CD4-positive, CD25-positive, alpha-beta regulatory T cell (primary cell): ENCODE measurements around the gene ASAP2. TPM values are rescaled to one million over a fixed set of nuclear protein-coding genes. Genes with fewer than 3 reads are reported as not detected.

ENCODE experiments used
- ATAC-seq, 2 donors: fragments of 150-1000 bp; cut with Tn5 transposase; one replicate each; pipeline ENCODE4 v1.10.0; 2021; ENCODE audit warnings: low read depth in 2 of 2, moderate number of reproducible peaks in 2 of 2, moderate library complexity in 1 of 2
- DNase-seq, 3 donors: peaks; one replicate each; pipeline versions ENCODE4 v3.0.0 to v3.0.0-alpha.2; 2012 to 2022; ENCODE audit warnings: mixed read lengths in 1 of 3
- H3K27ac ChIP-seq: one replicate; pipeline ENCODE4 v1.7.0; 2013; ENCODE audit warnings: mild to moderate bottlenecking, low read length; ENCODE audit not compliant: insufficient read depth, poor library complexity, severe bottlenecking
- H3K27me3 ChIP-seq: one replicate; pipeline ENCODE4 v1.7.0; 2013; ENCODE audit warnings: low read length; ENCODE audit not compliant: control insufficient read depth, insufficient read depth
- H3K36me3 ChIP-seq: one replicate; pipeline ENCODE4 v1.7.0; 2013; ENCODE audit warnings: mild to moderate bottlenecking, low read length, moderate library complexity; ENCODE audit not compliant: control insufficient read depth, insufficient read depth
- H3K4me1 ChIP-seq: 2 replicates; pipeline ENCODE4 v1.7.0; 2013; ENCODE audit warnings: mild to moderate bottlenecking, low read length; ENCODE audit not compliant: insufficient read depth, control insufficient read depth, poor library complexity, severe bottlenecking
- H3K4me3 ChIP-seq: one replicate; pipeline ENCODE4 v1.7.0; 2013; ENCODE audit warnings: low read depth, mild to moderate bottlenecking, low read length, moderate library complexity
- H3K9me3 ChIP-seq, 2 experiments: 1 replicate in 1 of 2; 2 replicates in 1 of 2; pipeline ENCODE4 v1.7.0; 2013; ENCODE audit warnings: low read length in 2 of 2, mild to moderate bottlenecking in 1 of 2, moderate library complexity in 1 of 2; ENCODE audit not compliant: control insufficient read depth in 2 of 2
- H3K27ac Mint-ChIP-seq, 3 donors: one replicate each; pipeline ENCODE4 v1.8.0; 2020 to 2022; ENCODE audit warnings: mild to moderate bottlenecking in 3 of 3, mixed read lengths in 3 of 3, moderate library complexity in 2 of 3
- H3K27me3 Mint-ChIP-seq: one replicate; pipeline ENCODE4 v1.8.0; 2022; ENCODE audit warnings: mild to moderate bottlenecking, mixed read lengths
- H3K36me3 Mint-ChIP-seq: one replicate; pipeline ENCODE4 v1.8.0; 2020; ENCODE audit warnings: mixed read lengths
- H3K4me1 Mint-ChIP-seq, 4 donors: one replicate each; pipeline ENCODE4 v1.8.0; 2020 to 2022; ENCODE audit warnings: mixed read lengths in 4 of 4, mild to moderate bottlenecking in 1 of 4
- H3K4me3 Mint-ChIP-seq, 4 donors: one replicate each; pipeline ENCODE4 v1.8.0; 2020 to 2022; ENCODE audit warnings: mild to moderate bottlenecking in 4 of 4, mixed read lengths in 4 of 4, moderate library complexity in 3 of 4
- H3K9me3 Mint-ChIP-seq, 7 donors: one replicate each; pipeline ENCODE4 v1.8.0; 2020 to 2022; ENCODE audit warnings: mixed read lengths in 7 of 7, mild to moderate bottlenecking in 3 of 7, moderate library complexity in 2 of 7
- polyA plus RNA-seq, 4 donors: library from polyadenylated mRNA; unstranded; fragments of 300-500 nt; fragmentation: Illumina TruSeq; gene quantifications; one replicate each; pipeline ENCODE4 v1.2.3, GENCODE V29; 2021
- total RNA-seq: library from RNA; stranded (reverse); gene quantifications from one replicate; pipeline ENCODE4 v1.2.3, GENCODE V29; 2022

ASAP2 gene
- total and polyA plus RNA-seq, 5 donors from 2014 or later: 1.5 TPM; not detected in 4

DNA sequence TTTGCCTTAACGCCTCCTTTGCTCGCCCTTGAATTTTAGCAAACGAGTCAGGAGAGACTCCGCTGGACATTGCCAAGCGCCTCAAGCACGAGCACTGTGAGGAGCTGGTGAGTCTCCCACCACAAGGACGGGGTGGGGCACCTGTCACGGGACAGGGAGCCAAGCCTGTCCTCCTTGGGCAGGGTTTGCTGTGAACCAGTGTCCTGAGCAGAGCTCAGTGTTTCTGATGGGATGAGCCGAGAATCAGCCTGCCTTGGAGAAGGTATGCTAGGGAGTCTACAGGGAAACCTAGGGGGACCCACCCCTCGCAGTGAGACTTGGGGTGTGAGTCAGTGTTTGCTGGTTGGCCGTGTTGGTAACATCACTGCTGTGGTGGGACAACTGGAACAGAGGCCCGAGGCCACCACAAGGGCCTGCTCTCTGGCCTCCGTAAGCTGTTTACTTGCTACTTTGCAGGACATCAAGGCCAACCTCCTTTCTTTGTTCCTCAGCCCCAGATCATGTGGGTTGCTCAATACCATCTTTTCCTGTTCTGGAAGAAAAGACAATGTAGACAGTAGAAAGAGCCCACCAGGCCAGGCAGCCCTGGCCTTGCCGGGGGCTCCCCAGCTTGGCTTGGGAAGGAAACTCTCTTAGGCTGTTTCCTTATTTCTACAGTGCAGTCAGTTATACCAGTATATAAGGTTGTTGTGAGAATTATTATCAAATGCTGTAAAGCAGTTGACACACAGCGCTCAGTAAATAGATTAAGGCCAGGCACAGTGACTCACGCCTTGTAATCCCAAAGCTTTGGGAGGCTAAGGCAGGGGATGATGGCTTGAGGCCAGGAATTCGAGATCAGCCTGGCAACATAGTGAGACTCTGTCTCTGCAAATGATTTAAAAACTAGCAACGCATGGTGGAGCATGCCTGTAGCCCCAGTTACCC lies 174.4 kb downstream of the ASAP2 start:
- H3K27me3 Mint-ChIP-seq: peaks cover 15% of the 10 kb centered on the region
- DNase-seq: no peak
- peaks cover 0 to 2% (median 0%) of the 10 kb centered on the region in 7 donors for H3K9me3 Mint-ChIP-seq
- H3K4me1 ChIP-seq: no peaks in the 10 kb centered on the region
- no peak overlapping the region for H3K4me3 ChIP-seq
- H3K4me1 Mint-ChIP-seq: no peaks in the 10 kb centered on the region
- H3K27me3 ChIP-seq: peaks cover 5% of the 10 kb centered on the region
- H3K27ac Mint-ChIP-seq: peak overlapping the region in 1 of 3 donors; percentile 38
- no peaks in the 10 kb centered on the region for H3K36me3 ChIP-seq
- H3K36me3 Mint-ChIP-seq: no peaks in the 10 kb centered on the region
- ATAC-seq: no peak
- H3K27ac ChIP-seq: no peak overlapping the region
- no peaks in the 10 kb centered on the region for H3K9me3 ChIP-seq
- H3K4me3 Mint-ChIP-seq: no peak overlapping the region

DNA sequence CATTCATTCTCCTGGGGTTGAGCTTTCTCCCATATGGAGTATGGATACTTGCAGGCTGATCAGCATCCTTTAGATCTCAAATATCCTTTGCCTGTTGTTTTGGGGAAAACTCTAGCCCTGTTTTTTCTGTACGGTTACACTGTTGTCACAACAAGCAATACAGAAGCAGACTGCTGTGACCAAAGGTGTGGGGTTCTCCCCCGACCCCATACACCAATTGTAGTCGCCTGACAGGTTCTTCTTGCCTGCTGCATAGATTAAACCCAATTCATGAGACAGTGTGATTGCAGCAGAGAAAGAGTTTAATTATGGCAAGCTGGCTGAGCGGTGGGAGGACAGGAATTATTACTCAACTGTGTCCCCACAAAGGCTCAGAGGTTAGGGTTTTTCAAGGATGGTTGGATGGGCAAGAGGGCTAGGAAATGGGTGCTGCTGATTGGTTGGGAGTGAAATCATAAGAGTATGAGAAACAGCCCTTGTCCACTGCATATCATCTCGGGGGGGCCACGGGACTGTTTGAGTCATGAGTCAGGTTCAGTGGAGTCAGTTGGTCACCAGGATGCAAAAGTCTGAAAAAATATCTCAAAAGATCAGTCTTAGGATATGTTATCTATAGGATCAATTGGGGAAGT lies 176.1 kb downstream of the ASAP2 start:
- ATAC-seq: no peak
- Mint-ChIP-seq H3K9me3 (peaks cover 0 to 2% (median 0%) of the 10 kb centered on the region in 7 donors), H3K4me3 (no peak overlapping the region), H3K36me3 (no peaks in the 10 kb centered on the region), H3K4me1 (no peaks in the 10 kb centered on the region), H3K27ac (no peak overlapping the region), H3K27me3 (no peaks in the 10 kb centered on the region)
- Histone ChIP-seq H3K4me3 (no peak overlapping the region), H3K27ac (no peak overlapping the region), H3K4me1 (no peaks in the 10 kb centered on the region), H3K36me3 (no peaks in the 10 kb centered on the region), H3K9me3 (no peaks in the 10 kb centered on the region), H3K27me3 (peaks cover 3% of the 10 kb centered on the region)
- no peak for DNase-seq

DNA sequence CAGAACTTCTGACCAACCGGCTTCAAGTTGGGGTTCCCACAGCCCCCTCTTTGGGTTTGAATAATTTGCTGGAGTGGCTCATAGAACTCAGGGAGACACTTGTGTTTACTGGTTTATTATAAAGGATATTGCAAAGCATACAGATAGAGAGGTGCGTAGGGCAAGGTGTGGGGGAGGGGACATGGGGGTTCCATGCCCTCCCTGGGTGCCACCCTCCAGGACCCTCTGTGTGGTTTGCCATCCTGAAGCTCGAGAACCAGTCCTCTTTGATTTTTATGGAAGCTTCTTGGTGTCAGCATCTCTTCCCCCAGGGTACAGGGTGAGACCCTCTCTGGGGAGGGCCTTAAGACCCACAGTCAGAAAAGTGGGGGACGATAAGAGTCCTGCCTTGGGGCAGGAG lies 177.9 kb downstream of the ASAP2 start:
- H3K36me3 ChIP-seq: no peaks in the 10 kb centered on the region
- Mint-ChIP-seq H3K4me3 (no peak overlapping the region), H3K9me3 (no peaks in the 10 kb centered on the region), H3K36me3 (no peaks in the 10 kb centered on the region), H3K27ac (no peak overlapping the region), H3K4me1 (no peaks in the 10 kb centered on the region), H3K27me3 (no peaks in the 10 kb centered on the region)
- DNase-seq (no peak), ATAC-seq (no peak)
- peaks cover 3% of the 10 kb centered on the region for H3K27me3 ChIP-seq
- no peaks in the 10 kb centered on the region for H3K4me1 ChIP-seq
- no peak overlapping the region for H3K27ac ChIP-seq
- no peaks in the 10 kb centered on the region for H3K9me3 ChIP-seq
- no peak overlapping the region for H3K4me3 ChIP-seq

GRCh38 chr2:9385841-9386240 lies 179.2 kb downstream of the ASAP2 start:
- H3K27me3 Mint-ChIP-seq: no peaks in the 10 kb centered on the region
- Histone ChIP-seq H3K9me3 (no peaks in the 10 kb centered on the region), H3K4me1 (no peaks in the 10 kb centered on the region), H3K36me3 (no peaks in the 10 kb centered on the region), H3K27me3 (peaks cover 3% of the 10 kb centered on the region), H3K4me3 (no peak overlapping the region), H3K27ac (no peak overlapping the region)
- no peak overlapping the region for H3K27ac Mint-ChIP-seq
- peaks cover 0 to 2% (median 0%) of the 10 kb centered on the region in 7 donors for H3K9me3 Mint-ChIP-seq
- ATAC-seq: no peak
- no peaks in the 10 kb centered on the region for H3K4me1 Mint-ChIP-seq
- no peak for DNase-seq
- H3K36me3 Mint-ChIP-seq: no peaks in the 10 kb centered on the region
- no peak overlapping the region for H3K4me3 Mint-ChIP-seq

GRCh38 chr2:9388199-9388681 lies 181.6 kb downstream of the ASAP2 start:
- Histone ChIP-seq H3K36me3 (no peaks in the 10 kb centered on the region), H3K4me3 (no peak overlapping the region), H3K9me3 (no peaks in the 10 kb centered on the region), H3K4me1 (no peaks in the 10 kb centered on the region), H3K27me3 (no peaks in the 10 kb centered on the region), H3K27ac (no peak overlapping the region)
- Mint-ChIP-seq H3K27me3 (no peaks in the 10 kb centered on the region), H3K4me3 (no peak overlapping the region), H3K27ac (no peak overlapping the region), H3K36me3 (no peaks in the 10 kb centered on the region), H3K9me3 (peaks cover 0 to 2% (median 0%) of the 10 kb centered on the region in 7 donors), H3K4me1 (no peaks in the 10 kb centered on the region)
- DNase-seq (no peak), ATAC-seq (no peak)

- H3K27ac Mint-ChIP-seq: no peak overlapping the region
- H3K4me1 Mint-ChIP-seq: peaks cover 0 to 1% (median 0%) of the 10 kb centered on the region in 4 donors
- no peak overlapping the region for H3K4me3 Mint-ChIP-seq
Measured at GRCh38 chr2:9388950-9389911, 182.6 kb downstream of the ASAP2 start.

DNA sequence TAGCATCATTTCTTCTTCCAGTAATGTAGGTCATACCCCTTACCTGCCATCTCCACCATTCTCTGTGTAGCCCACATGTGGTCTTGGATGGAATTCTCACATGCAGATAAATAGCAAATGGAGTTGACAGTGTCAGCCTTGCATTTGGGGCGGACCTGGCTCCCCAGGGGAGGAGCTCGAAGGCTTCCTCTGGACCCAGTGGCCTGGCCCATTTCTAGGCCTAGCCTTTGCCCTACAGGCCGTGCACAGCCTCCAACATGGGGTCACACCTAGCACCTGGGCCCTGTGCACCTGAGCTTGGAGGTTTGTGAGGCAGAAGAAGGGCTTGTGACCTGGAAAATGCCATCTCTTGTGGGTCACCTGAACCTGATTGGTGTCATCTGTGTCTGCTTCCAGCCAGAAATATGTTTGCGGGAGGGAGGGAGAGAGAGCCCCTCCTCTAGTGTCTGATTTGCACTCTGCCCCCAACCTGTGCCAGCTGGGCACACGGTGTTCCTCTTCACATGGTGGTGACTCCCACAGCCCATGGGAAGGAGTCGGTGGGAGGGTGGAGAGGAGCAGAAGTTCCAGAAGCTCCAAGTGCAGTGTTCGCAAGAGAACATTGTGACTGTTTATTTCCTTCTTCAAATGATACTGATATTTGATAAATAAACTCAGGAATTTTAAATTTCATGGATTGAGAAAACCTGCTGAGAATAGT lies 183.7 kb downstream of the ASAP2 start:
- peaks cover 0 to 2% (median 0%) of the 10 kb centered on the region in 7 donors for H3K9me3 Mint-ChIP-seq
- H3K27ac ChIP-seq: no peak overlapping the region
- H3K4me3 Mint-ChIP-seq: no peak overlapping the region
- no peak for DNase-seq
- H3K4me3 ChIP-seq: no peak overlapping the region
- H3K9me3 ChIP-seq: no peaks in the 10 kb centered on the region
- no peaks in the 10 kb centered on the region for H3K27me3 ChIP-seq
- ATAC-seq: no peak
- H3K27ac Mint-ChIP-seq: no peak overlapping the region
- H3K27me3 Mint-ChIP-seq: peaks cover 4% of the 10 kb centered on the region
- peaks cover 0 to 5% (median 0%) of the 10 kb centered on the region in 4 donors for H3K4me1 Mint-ChIP-seq
- no peaks in the 10 kb centered on the region for H3K4me1 ChIP-seq
- no peaks in the 10 kb centered on the region for H3K36me3 ChIP-seq
- no peaks in the 10 kb centered on the region for H3K36me3 Mint-ChIP-seq

More at GRCh38 chr2:9388950-9389911, 182.6 kb downstream of the ASAP2 start:
- Histone ChIP-seq H3K9me3 (no peaks in the 10 kb centered on the region), H3K27ac (no peak overlapping the region), H3K4me3 (no peak overlapping the region), H3K27me3 (no peaks in the 10 kb centered on the region), H3K4me1 (no peaks in the 10 kb centered on the region), H3K36me3 (no peaks in the 10 kb centered on the region)
- Mint-ChIP-seq H3K36me3 (no peaks in the 10 kb centered on the region), H3K27me3 (peaks cover 4% of the 10 kb centered on the region), H3K9me3 (peaks cover 0 to 2% (median 0%) of the 10 kb centered on the region in 7 donors)
- no peak for DNase-seq
- ATAC-seq: no peak
